ENCODE data around the gene AHSG.
"Not testable (repeated sequence)": the region's sequence is repeated elsewhere in the genome, so short reads cannot be mapped to it uniquely, and the experiment has no call there.

AHSG gene

GRCh38 chr3:186612721-186613636, at the start of gene AHSG:
Gene AHSG, plus strand, starts transcription at chr3:186613060. Its CDS starts 82 bp downstream, at chr3:186613142.
- DNase-seq (ENCODE audit: low spot score) = no peak
- FAIRE-seq = no peak

GRCh38 chr3:186564586-186564985, 48.3 kb upstream of the AHSG start:
- DNase-seq (ENCODE audit: low spot score) (no peak), FAIRE-seq (no peak)

- DNase-seq (ENCODE audit: low spot score) (no peak), FAIRE-seq (no peak)
Measured at GRCh38 chr3:186566772-186567071, 46.1 kb upstream of the AHSG start.

GRCh38 chr3:186567072-186567921, 45.6 kb upstream of the AHSG start, which contains the start of gene TBCCD1:
Gene TBCCD1, minus strand, starts transcription at chr3:186567339. Its CDS starts 3,010 bp downstream, at chr3:186564329.
- FAIRE-seq (no peak), DNase-seq (ENCODE audit: low spot score) (peak; percentile 77)

GRCh38 chr3:186569361-186569760, 43.5 kb upstream of the AHSG start:
- FAIRE-seq; DNase-seq (ENCODE audit: low spot score): not testable (repeated sequence)

GRCh38 chr3:186569779-186570095, 43.1 kb upstream of the AHSG start:
- no peak for FAIRE-seq

GRCh38 chr3:186570096-186570940, 42.5 kb upstream of the AHSG start, which contains the start of gene DNAJB11:
Gene DNAJB11, plus strand, starts transcription at chr3:186570720. Its CDS starts 178 bp downstream, at chr3:186570898.
- FAIRE-seq = peak; percentile 93

More at GRCh38 chr3:186569779-186570095, 43.1 kb upstream of the AHSG start:
- no peak for DNase-seq (ENCODE audit: low spot score)

GRCh38 chr3:186570941-186571643, 41.8 kb upstream of the AHSG start:
- DNase-seq (ENCODE audit: low spot score) (no peak), FAIRE-seq (no peak)

More at GRCh38 chr3:186570096-186570940, 42.5 kb upstream of the AHSG start, which contains the start of gene DNAJB11:
- DNase-seq (ENCODE audit: low spot score) = peak; percentile 99

GRCh38 chr3:186571644-186572013, 41.2 kb upstream of the AHSG start:
- DNase-seq (ENCODE audit: low spot score) = no peak
- FAIRE-seq = no peak

- DNase-seq (ENCODE audit: low spot score) = no peak
- no peak for FAIRE-seq
Measured at GRCh38 chr3:186577521-186577920, 35.3 kb upstream of the AHSG start.

GRCh38 chr3:186580785-186581184, 32.1 kb upstream of the AHSG start:
- FAIRE-seq = no peak
- DNase-seq (ENCODE audit: low spot score) = no peak

GRCh38 chr3:186582541-186582940, 30.3 kb upstream of the AHSG start:
- DNase-seq (ENCODE audit: low spot score) (no peak), FAIRE-seq (no peak)

GRCh38 chr3:186583831-186584230, 29.0 kb upstream of the AHSG start:
- no peak for DNase-seq (ENCODE audit: low spot score)

GRCh38 chr3:186586245-186586644, 26.6 kb upstream of the AHSG start:
- DNase-seq (ENCODE audit: low spot score); FAIRE-seq: not testable (repeated sequence)

More at GRCh38 chr3:186583831-186584230, 29.0 kb upstream of the AHSG start:
- no peak for FAIRE-seq

- no peak for DNase-seq (ENCODE audit: low spot score)
- FAIRE-seq = no peak
Measured at GRCh38 chr3:186587183-186587582, 25.7 kb upstream of the AHSG start.

- DNase-seq (ENCODE audit: low spot score) (no peak), FAIRE-seq (no peak)
Measured at GRCh38 chr3:186588632-186589031, 24.2 kb upstream of the AHSG start.

- no peak for FAIRE-seq
- DNase-seq (ENCODE audit: low spot score) = no peak
Measured at GRCh38 chr3:186589121-186589520, 23.7 kb upstream of the AHSG start.

GRCh38 chr3:186589856-186590579, 22.8 kb upstream of the AHSG start:
- FAIRE-seq (peak; percentile 49), DNase-seq (ENCODE audit: low spot score) (peak; percentile 73)

GRCh38 chr3:186590580-186591295, 22.1 kb upstream of the AHSG start:
- FAIRE-seq = no peak
- no peak for DNase-seq (ENCODE audit: low spot score)

Measured in RCC 7860 (cell line).